Measurements from ENCODE around the gene PHF13. TPM values are rescaled to one million over a fixed set of nuclear protein-coding genes. Genes with fewer than 3 reads are reported as not detected.

The PHF13 gene
- total and polyA plus RNA-seq, 2 of the 4 experiments (the other 2 are of a cell fraction), result 7.3 to 9.8 TPM

- no peaks in the 10 kb centered on the region for H3K9me3 ChIP-seq (ENCODE audit: control insufficient read depth, insufficient read depth, low read length)
- peaks cover 2 to 44% of the 10 kb centered on the region in 2 experiments; a peak in 3 of 4 replicates for H3K79me1 ChIP-seq (ENCODE audit: low read depth in 1 of 2, low read length in 2 of 2)
- H4K20me1 ChIP-seq (ENCODE audit: insufficient read depth, low read length), result peaks cover 42% of the 10 kb centered on the region
- H4K8ac ChIP-seq (ENCODE audit: low read depth in 2 of 2, low read length in 2 of 2), result peak within 1 kb of the TSS; percentile 98
- ATAC-seq (ENCODE audit: low read depth) (peak; percentile 72), DNase-seq (peak; percentile 86)
- POLR2A ChIA-PET (ENCODE audit: unreplicated experiment), result no interaction called here
- peak within 1 kb of the TSS; percentile 98 for H3K23ac ChIP-seq (ENCODE audit: low read depth, low read length)
- intact Hi-C loops (cut with micrococcal nuclease), result no loop called here
- no peaks in the 10 kb centered on the region for H3K27me3 ChIP-seq (ENCODE audit: control insufficient read depth, insufficient read depth, low read length)
- dilution Hi-C loops (cut with HindIII; ENCODE audit: low sequenced_read_pairs, unreplicated experiment), result no loop called here
- peak within 1 kb of the TSS; percentile 80 for H2BK20ac ChIP-seq (ENCODE audit: low read depth, low read length)
- peaks cover 13% of the 10 kb centered on the region for H3K9me1 ChIP-seq (ENCODE audit: insufficient read depth, low read length)
- TF ChIP-seq MAZ (IDR thresholded peaks at IDR 0.05; ENCODE audit: borderline replicate concordance, low read depth, low read length) (peak; percentile 96), NFE2L2 (IDR thresholded peaks at IDR 0.05; ENCODE audit: low read depth, low read length) (no peak), CEBPB (IDR thresholded peaks at IDR 0.05; ENCODE audit: low read depth, low read length) (no peak), RAD21 (IDR thresholded peaks at IDR 0.05; ENCODE audit: low read length) (no peak), FOS (IDR thresholded peaks at IDR 0.05; ENCODE audit: low read depth, low read length) (peak; percentile 66), POLR2A (IDR thresholded peaks at IDR 0.05; ENCODE audit: low read depth, low read length) (peak; percentile 97)
- H2BK5ac ChIP-seq (ENCODE audit: low read depth, low read length, poor library complexity, severe bottlenecking), result peak within 1 kb of the TSS; percentile 96
- H3K9ac ChIP-seq (ENCODE audit: low read depth, low read length), result peak within 1 kb of the TSS; percentile 81
- H3K56ac ChIP-seq (ENCODE audit: extremely low read depth, insufficient read depth, low read length), result peak within 1 kb of the TSS; percentile 94
- H3K4me3 ChIP-seq (ENCODE audit: insufficient read depth, low read depth, low read length), result peak within 1 kb of the TSS; percentile 88
- H3K4me2 ChIP-seq (ENCODE audit: low read depth, low read length), result peak within 1 kb of the TSS; percentile 75
- no TSS peak for BruUV-seq (replicated peaks)
- peaks cover 9% of the 10 kb centered on the region; the same call in 1 of the 2 replicates for H3K36me3 ChIP-seq (ENCODE audit: control insufficient read depth, insufficient read depth, low read length)
- CTCF ChIA-PET, result interaction anchor here (0.7 kb wide), 1 partner anchor 21 kb away, joined by 5 read pairs; no protein-coding TSS in a partner anchor
- peak within 1 kb of the TSS; percentile 96 for H4K5ac ChIP-seq (ENCODE audit: low read depth, low read length)
- in situ Hi-C loops (cut with MboI; ENCODE audit: low sequenced_read_pairs), result no loop called here
- H2BK120ac ChIP-seq (ENCODE audit: low read depth, low read length), result peak within 1 kb of the TSS; percentile 95
- H2BK15ac ChIP-seq (ENCODE audit: low read depth, low read length), result peak within 1 kb of the TSS; percentile 89
- 0% methylated on average over 49 of the region's 84 CpGs; no CpG with 5 or more reads in 1 of the 2 experiments for WGBS, 2 experiments (ENCODE audit: extremely low coverage in 2 of 2, insufficient read length in 1 of 2)
- H3K18ac ChIP-seq (ENCODE audit: low read depth, low read length), result peak within 1 kb of the TSS; percentile 81
- peak within 1 kb of the TSS; percentile 95 for H3K27ac ChIP-seq (ENCODE audit: insufficient read depth, low read length)
- peak within 1 kb of the TSS; percentile 96 for H3K14ac ChIP-seq (replicated peaks; ENCODE audit: low read depth, low read length)
- peaks cover 14% of the 10 kb centered on the region for H3K4me1 ChIP-seq (ENCODE audit: control insufficient read depth, insufficient read depth, low read length)
- H2AFZ ChIP-seq (replicated peaks; ENCODE audit: low read length, poor library complexity), result peak within 1 kb of the TSS; percentile 96
- peak within 1 kb of the TSS; percentile 100 for H2AK9ac ChIP-seq (replicated peaks; ENCODE audit: low read depth, low read length, poor library complexity)
- peak within 1 kb of the TSS; percentile 85 for H3K4ac ChIP-seq (ENCODE audit: low read depth, low read length)
- H2AK5ac ChIP-seq (ENCODE audit: low read depth, low read length), result peak within 1 kb of the TSS; percentile 91
- peak within 1 kb of the TSS; percentile 96 for H4K91ac ChIP-seq (ENCODE audit: insufficient read depth, low read depth, low read length)
Observed at GRCh38 chr1:6602669-6603237, 10.8 kb upstream of the PHF13 start, which contains the start of gene KLHL21. TSS of gene KLHL21 (minus strand) at chr1:6602869. CDS start at chr1:6602817, 52 bp downstream.
